ENCODE measurements around the gene CNGA2. TPM values are rescaled to one million over a fixed set of nuclear protein-coding genes. Genes with fewer than 3 reads are reported as not detected.

The CNGA2 gene
- total RNA-seq, 1 donor from 2014 or later = not detected

- no peak for ATAC-seq (ENCODE audit: poor library complexity)
- no peak for DNase-seq
- intact Hi-C loops (cut with DNase I) = no loop called here
These were observed 7.8 kb downstream of the CNGA2 start for GRCh38 chrX:151742311-151742710.

- DNase-seq (no peak), ATAC-seq (ENCODE audit: poor library complexity) (no peak)
- intact Hi-C loops (cut with DNase I) = no loop called here
These were observed 9.3 kb downstream of the CNGA2 start for GRCh38 chrX:151743651-151744470.

GRCh38 chrX:151745651-151746050 lies 11.1 kb downstream of the CNGA2 start:
- DNase-seq (no peak), ATAC-seq (ENCODE audit: poor library complexity) (no peak)
- intact Hi-C loops (cut with DNase I) = no loop called here

GRCh38 chrX:151746502-151746901 lies 12.0 kb downstream of the CNGA2 start:
- intact Hi-C loops (cut with DNase I) = no loop called here
- DNase-seq = no peak
- no peak for ATAC-seq (ENCODE audit: poor library complexity)

- no peak for ATAC-seq (ENCODE audit: poor library complexity)
- intact Hi-C loops (cut with DNase I) = loop anchor here (5.0 to 10.0 kb wide), 2 partner anchors 594 to 882 kb away; no protein-coding TSS in a partner anchor
- no peak for DNase-seq
These were observed 16.0 kb downstream of the CNGA2 start for GRCh38 chrX:151750511-151750910.

- no peak for ATAC-seq (ENCODE audit: poor library complexity)
- no peak for DNase-seq
- intact Hi-C loops (cut with DNase I) = loop anchor here (5.0 to 10.0 kb wide), 2 partner anchors 592 to 879 kb away; no protein-coding TSS in a partner anchor
These were observed 18.3 kb downstream of the CNGA2 start for GRCh38 chrX:151752847-151753246.

GRCh38 chrX:151753313-151754046 lies 18.9 kb downstream of the CNGA2 start:
- ATAC-seq (ENCODE audit: poor library complexity) (peak; percentile 91), DNase-seq (peak; percentile 60)
- intact Hi-C loops (cut with DNase I) = loop anchor here (5.0 to 10.0 kb wide), 2 partner anchors 591 to 879 kb away; no protein-coding TSS in a partner anchor

GRCh38 chrX:151754047-151754429 lies 19.5 kb downstream of the CNGA2 start:
- no peak for DNase-seq
- ATAC-seq (ENCODE audit: poor library complexity) = no peak
- intact Hi-C loops (cut with DNase I) = loop anchor here (5.0 to 10.0 kb wide), 2 partner anchors 591 to 878 kb away; no protein-coding TSS in a partner anchor

GRCh38 chrX:151754641-151755215 lies 20.2 kb downstream of the CNGA2 start:
- intact Hi-C loops (cut with DNase I) = loop anchor here (5.0 to 10.0 kb wide), 2 partner anchors 590 to 878 kb away; no protein-coding TSS in a partner anchor
- no peak for DNase-seq
- no peak for ATAC-seq (ENCODE audit: poor library complexity)

- intact Hi-C loops (cut with DNase I) = loop anchor here (10.0 kb wide), 1 partner anchor 586 kb away; no protein-coding TSS in a partner anchor
- ATAC-seq (ENCODE audit: poor library complexity) (no peak), DNase-seq (no peak)
These were observed 24.6 kb downstream of the CNGA2 start for GRCh38 chrX:151759041-151759708.

- intact Hi-C loops (cut with DNase I) = no loop called here
- ATAC-seq (ENCODE audit: poor library complexity) (no peak), DNase-seq (no peak)
These were observed 28.3 kb downstream of the CNGA2 start for GRCh38 chrX:151762802-151763201.

GRCh38 chrX:151763711-151764110 lies 29.2 kb downstream of the CNGA2 start:
- no peak for ATAC-seq (ENCODE audit: poor library complexity)
- DNase-seq = no peak
- intact Hi-C loops (cut with DNase I) = no loop called here

GRCh38 chrX:151765026-151765425 lies 30.5 kb downstream of the CNGA2 start:
- ATAC-seq (ENCODE audit: poor library complexity) (no peak), DNase-seq (no peak)
- intact Hi-C loops (cut with DNase I) = no loop called here

GRCh38 chrX:151771726-151772125 lies 37.2 kb downstream of the CNGA2 start:
- DNase-seq (no peak), ATAC-seq (ENCODE audit: poor library complexity) (no peak)
- intact Hi-C loops (cut with DNase I) = no loop called here

GRCh38 chrX:151773434-151773833 lies 38.9 kb downstream of the CNGA2 start:
- intact Hi-C loops (cut with DNase I) = no loop called here
- ATAC-seq (ENCODE audit: poor library complexity) = no peak
- DNase-seq = no peak

GRCh38 chrX:151774421-151774820 lies 39.9 kb downstream of the CNGA2 start:
- DNase-seq (no peak), ATAC-seq (ENCODE audit: poor library complexity) (no peak)
- intact Hi-C loops (cut with DNase I) = no loop called here

GRCh38 chrX:151776181-151776731 lies 41.7 kb downstream of the CNGA2 start:
- peak; percentile 39 for DNase-seq
- ATAC-seq (ENCODE audit: poor library complexity) = peak; percentile 68
- intact Hi-C loops (cut with DNase I) = no loop called here

- intact Hi-C loops (cut with DNase I) = no loop called here
- no peak for ATAC-seq (ENCODE audit: poor library complexity)
- no peak for DNase-seq
These were observed 42.4 kb downstream of the CNGA2 start for GRCh38 chrX:151776936-151777335.
